ENCODE measurements around the gene AUTS2. TPM values are rescaled to one million over a fixed set of nuclear protein-coding genes. Genes with fewer than 3 reads are reported as not detected.

The AUTS2 gene
- total RNA-seq, 1 experiment from 2014 or later: not detected

- Histone ChIP-seq H3K27me3 (replicated peaks) (no peaks in the 10 kb centered on the region), H3K4me3 (no peak overlapping the region), H3K9me3 (replicated peaks) (peaks cover 2% of the 10 kb centered on the region; the same call in 1 of the 2 replicates), H3K4me1 (replicated peaks) (no peaks in the 10 kb centered on the region), H3K27ac (no peak overlapping the region), H3K36me3 (no peaks in the 10 kb centered on the region)
- no peak for DNase-seq (ENCODE audit: low read depth in 1 of 2, low spot score in 2 of 2)
These were observed 1022.2 kb downstream of the AUTS2 start for GRCh38 chr7:70620333-70621055.

- Histone ChIP-seq H3K4me1 (replicated peaks) (no peaks in the 10 kb centered on the region), H3K4me3 (no peak overlapping the region), H3K27me3 (replicated peaks) (no peaks in the 10 kb centered on the region), H3K9me3 (replicated peaks) (peaks cover 2% of the 10 kb centered on the region; the same call in 1 of the 2 replicates), H3K36me3 (no peaks in the 10 kb centered on the region), H3K27ac (no peak overlapping the region)
- DNase-seq (ENCODE audit: low read depth in 1 of 2, low spot score in 2 of 2): no peak
These were observed 1023.8 kb downstream of the AUTS2 start for GRCh38 chr7:70621954-70622600.

GRCh38 chr7:70622936-70623335, 1024.7 kb downstream of the AUTS2 start:
- no peaks in the 10 kb centered on the region for H3K4me1 ChIP-seq (replicated peaks)
- H3K27me3 ChIP-seq (replicated peaks): no peaks in the 10 kb centered on the region
- no peak overlapping the region for H3K27ac ChIP-seq

GRCh38 chr7:70624500-70625103, 1026.3 kb downstream of the AUTS2 start:
- H3K9me3 ChIP-seq (replicated peaks): peaks cover 2% of the 10 kb centered on the region; the same call in 1 of the 2 replicates
- no peaks in the 10 kb centered on the region for H3K36me3 ChIP-seq
- no peak for DNase-seq (ENCODE audit: low read depth in 1 of 2, low spot score in 2 of 2)
- no peaks in the 10 kb centered on the region for H3K4me1 ChIP-seq (replicated peaks)
- no peak overlapping the region for H3K27ac ChIP-seq
- no peaks in the 10 kb centered on the region for H3K27me3 ChIP-seq (replicated peaks)
- H3K4me3 ChIP-seq: no peak overlapping the region

More at GRCh38 chr7:70622936-70623335, 1024.7 kb downstream of the AUTS2 start:
- Histone ChIP-seq H3K9me3 (replicated peaks) (peaks cover 2% of the 10 kb centered on the region; the same call in 1 of the 2 replicates), H3K4me3 (no peak overlapping the region), H3K36me3 (no peaks in the 10 kb centered on the region)
- DNase-seq (ENCODE audit: low read depth in 1 of 2, low spot score in 2 of 2): no peak

GRCh38 chr7:70627461-70627860, 1029.2 kb downstream of the AUTS2 start:
- Histone ChIP-seq H3K9me3 (replicated peaks) (peaks cover 2% of the 10 kb centered on the region; the same call in 1 of the 2 replicates), H3K27me3 (replicated peaks) (no peaks in the 10 kb centered on the region), H3K4me1 (replicated peaks) (no peaks in the 10 kb centered on the region), H3K27ac (no peak overlapping the region), H3K4me3 (no peak overlapping the region), H3K36me3 (no peaks in the 10 kb centered on the region)
- DNase-seq (ENCODE audit: low read depth in 1 of 2, low spot score in 2 of 2): no peak

- H3K36me3 ChIP-seq: no peaks in the 10 kb centered on the region
- DNase-seq (ENCODE audit: low read depth in 1 of 2, low spot score in 2 of 2): no peak
- H3K4me1 ChIP-seq (replicated peaks): no peaks in the 10 kb centered on the region
- H3K9me3 ChIP-seq (replicated peaks): peaks cover 3% of the 10 kb centered on the region; the same call in 1 of the 2 replicates
- H3K4me3 ChIP-seq: no peak overlapping the region
- H3K27me3 ChIP-seq (replicated peaks): no peaks in the 10 kb centered on the region
- H3K27ac ChIP-seq: no peak overlapping the region
These were observed 1032.2 kb downstream of the AUTS2 start for GRCh38 chr7:70630440-70630817.

GRCh38 chr7:70630818-70631457, 1032.7 kb downstream of the AUTS2 start:
- Histone ChIP-seq H3K36me3 (no peaks in the 10 kb centered on the region), H3K4me3 (no peak overlapping the region), H3K27me3 (replicated peaks) (no peaks in the 10 kb centered on the region), H3K4me1 (replicated peaks) (no peaks in the 10 kb centered on the region), H3K27ac (no peak overlapping the region), H3K9me3 (replicated peaks) (peaks cover 3% of the 10 kb centered on the region; the same call in 1 of the 2 replicates)
- DNase-seq (ENCODE audit: low read depth in 1 of 2, low spot score in 2 of 2): no peak

GRCh38 chr7:70631718-70632117, 1033.4 kb downstream of the AUTS2 start:
- Histone ChIP-seq H3K4me1 (replicated peaks) (no peaks in the 10 kb centered on the region), H3K9me3 (replicated peaks) (peaks cover 3% of the 10 kb centered on the region; the same call in 1 of the 2 replicates), H3K27ac (no peak overlapping the region), H3K36me3 (no peaks in the 10 kb centered on the region), H3K27me3 (replicated peaks) (no peaks in the 10 kb centered on the region), H3K4me3 (no peak overlapping the region)
- DNase-seq (ENCODE audit: low read depth in 1 of 2, low spot score in 2 of 2): no peak

GRCh38 chr7:70632400-70632799, 1034.1 kb downstream of the AUTS2 start:
- Histone ChIP-seq H3K27ac (no peak overlapping the region), H3K4me3 (no peak overlapping the region), H3K36me3 (no peaks in the 10 kb centered on the region), H3K27me3 (replicated peaks) (no peaks in the 10 kb centered on the region), H3K9me3 (replicated peaks) (peaks cover 3% of the 10 kb centered on the region; the same call in 1 of the 2 replicates), H3K4me1 (replicated peaks) (no peaks in the 10 kb centered on the region)
- no peak for DNase-seq (ENCODE audit: low read depth in 1 of 2, low spot score in 2 of 2)

GRCh38 chr7:70634071-70634470, 1035.8 kb downstream of the AUTS2 start:
- Histone ChIP-seq H3K4me3 (no peak overlapping the region), H3K9me3 (replicated peaks) (peaks cover 3% of the 10 kb centered on the region; the same call in 1 of the 2 replicates), H3K27ac (no peak overlapping the region)

GRCh38 chr7:70634610-70635068, 1036.4 kb downstream of the AUTS2 start:
- Histone ChIP-seq H3K27me3 (replicated peaks) (no peaks in the 10 kb centered on the region), H3K36me3 (no peaks in the 10 kb centered on the region), H3K4me1 (replicated peaks) (no peaks in the 10 kb centered on the region), H3K4me3 (no peak overlapping the region), H3K27ac (no peak overlapping the region), H3K9me3 (replicated peaks) (peaks cover 3% of the 10 kb centered on the region; the same call in 1 of the 2 replicates)
- DNase-seq (ENCODE audit: low read depth in 1 of 2, low spot score in 2 of 2): no peak

More at GRCh38 chr7:70634071-70634470, 1035.8 kb downstream of the AUTS2 start:
- DNase-seq (ENCODE audit: low read depth in 1 of 2, low spot score in 2 of 2): no peak
- no peaks in the 10 kb centered on the region for H3K36me3 ChIP-seq
- no peaks in the 10 kb centered on the region for H3K27me3 ChIP-seq (replicated peaks)
- H3K4me1 ChIP-seq (replicated peaks): no peaks in the 10 kb centered on the region

- Histone ChIP-seq H3K9me3 (replicated peaks) (0 out of 2 replicates have a peak, but pooled peaks cover 3% of the 10 kb centered on the region), H3K27me3 (replicated peaks) (no peaks in the 10 kb centered on the region), H3K36me3 (no peaks in the 10 kb centered on the region), H3K4me1 (replicated peaks) (no peaks in the 10 kb centered on the region), H3K27ac (no peak overlapping the region), H3K4me3 (no peak overlapping the region)
- no peak for DNase-seq (ENCODE audit: low read depth in 1 of 2, low spot score in 2 of 2)
These were observed 1037.4 kb downstream of the AUTS2 start for GRCh38 chr7:70635633-70636032.

GRCh38 chr7:70636169-70636568, 1037.9 kb downstream of the AUTS2 start:
- Histone ChIP-seq H3K27ac (no peak overlapping the region), H3K4me3 (no peak overlapping the region), H3K36me3 (no peaks in the 10 kb centered on the region), H3K27me3 (replicated peaks) (no peaks in the 10 kb centered on the region), H3K9me3 (replicated peaks) (0 out of 2 replicates have a peak, but pooled peaks cover 3% of the 10 kb centered on the region), H3K4me1 (replicated peaks) (no peaks in the 10 kb centered on the region)
- no peak for DNase-seq (ENCODE audit: low read depth in 1 of 2, low spot score in 2 of 2)

Measured in SJSA1 (cell line).